GM19099 (cell line): ENCODE measurements around the gene SREBF1.

Experiments
- POLR2A ChIP-seq: IDR thresholded peaks from 3 replicates; pipeline ENCODE4 v1.6.1; 2011; ENCODE audit warnings: low read depth; ENCODE audit not compliant: insufficient read length; ENCODE audit errors: extremely low read depth

The SREBF1 gene

DNA sequence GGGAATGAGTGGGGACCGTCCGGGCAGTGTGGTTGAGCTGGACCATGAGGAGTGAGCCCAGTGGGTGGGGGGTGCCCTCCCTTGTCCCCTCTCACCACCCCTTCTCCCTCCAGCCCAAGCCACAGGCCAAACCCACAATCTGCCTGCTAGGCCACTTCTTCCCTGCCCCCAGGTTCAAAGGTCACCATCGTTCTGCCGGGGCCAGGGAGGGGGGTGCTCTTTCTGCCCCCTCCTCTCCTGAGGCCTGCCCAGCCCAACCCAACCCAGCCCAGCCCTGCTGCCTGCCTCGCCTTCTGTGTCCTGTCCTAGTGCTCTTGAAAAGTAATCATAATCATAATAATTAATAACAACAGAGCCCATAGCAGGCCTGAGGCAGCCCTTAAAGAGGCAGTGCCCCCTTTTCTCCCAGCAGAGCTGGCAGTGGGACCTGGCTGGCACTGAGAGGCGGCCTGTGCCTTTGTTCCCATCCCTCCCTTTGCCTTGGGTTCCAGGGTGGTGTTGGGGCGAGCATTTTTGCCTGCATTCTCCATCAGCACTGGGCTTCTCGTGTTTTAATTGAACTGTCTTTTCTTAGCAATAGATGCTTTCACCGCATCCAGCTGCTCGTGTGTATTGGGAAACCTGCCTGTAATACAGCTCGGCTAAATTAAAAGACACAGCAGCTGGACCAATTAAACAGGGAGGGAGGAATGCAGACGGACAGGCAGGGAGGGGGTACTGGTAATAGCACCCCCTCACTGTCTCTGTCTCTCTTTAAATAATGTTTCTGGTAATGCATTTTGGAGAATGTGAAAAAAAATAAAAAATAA is 46.8 kb downstream of the SREBF1 start:
- no peak for TF ChIP-seq POLR2A

- no peak for TF ChIP-seq POLR2A
These were observed 47.4 kb downstream of the SREBF1 start for GRCh38 chr17:17789410-17789809.

DNA sequence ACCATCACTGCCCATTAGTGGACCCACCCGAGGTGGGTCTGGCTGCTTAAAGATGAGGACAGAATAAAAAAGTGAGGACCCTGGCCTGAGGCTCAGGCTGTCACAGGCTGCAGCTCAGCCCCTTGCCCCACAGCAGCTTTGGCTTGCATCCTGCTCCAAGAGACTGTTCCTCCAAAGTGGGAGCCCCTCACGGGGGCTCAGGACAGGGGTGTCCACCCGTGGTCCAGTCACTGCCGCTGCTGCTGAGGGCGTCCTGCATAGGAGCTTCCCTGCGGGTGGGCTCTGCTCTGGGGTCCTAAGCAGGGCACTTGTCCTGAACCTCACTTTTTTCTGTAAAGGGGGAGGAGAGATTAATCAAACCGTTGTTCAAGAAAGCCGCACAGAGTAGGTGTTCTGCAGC is 47.8 kb downstream of the SREBF1 start:
- TF ChIP-seq POLR2A = no peak

DNA sequence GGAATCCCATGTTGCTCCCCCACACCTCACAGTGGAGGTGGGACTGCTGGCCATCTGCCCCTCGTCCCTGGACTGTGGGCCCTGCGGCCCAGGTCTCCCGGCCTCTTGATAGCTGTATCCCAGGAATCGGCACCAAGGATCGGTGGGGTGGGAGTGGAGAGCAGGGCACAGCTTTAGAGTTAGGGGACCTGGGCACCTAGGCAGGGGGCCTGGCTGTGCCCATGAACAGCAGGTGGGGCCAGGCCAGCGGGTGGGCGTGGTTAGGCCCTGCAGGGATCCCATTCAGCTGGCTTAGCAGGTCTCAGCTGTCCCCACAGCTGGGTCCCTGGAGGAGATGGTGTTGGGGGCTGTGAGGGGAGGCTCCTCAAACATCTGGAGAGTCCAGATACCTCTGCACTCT is 49.2 kb downstream of the SREBF1 start:
- TF ChIP-seq POLR2A = no peak

- no peak for TF ChIP-seq POLR2A
These were observed 49.8 kb downstream of the SREBF1 start for GRCh38 chr17:17786998-17787397.

GRCh38 chr17:17785407-17785806 is 51.4 kb downstream of the SREBF1 start:
- no peak for TF ChIP-seq POLR2A

DNA sequence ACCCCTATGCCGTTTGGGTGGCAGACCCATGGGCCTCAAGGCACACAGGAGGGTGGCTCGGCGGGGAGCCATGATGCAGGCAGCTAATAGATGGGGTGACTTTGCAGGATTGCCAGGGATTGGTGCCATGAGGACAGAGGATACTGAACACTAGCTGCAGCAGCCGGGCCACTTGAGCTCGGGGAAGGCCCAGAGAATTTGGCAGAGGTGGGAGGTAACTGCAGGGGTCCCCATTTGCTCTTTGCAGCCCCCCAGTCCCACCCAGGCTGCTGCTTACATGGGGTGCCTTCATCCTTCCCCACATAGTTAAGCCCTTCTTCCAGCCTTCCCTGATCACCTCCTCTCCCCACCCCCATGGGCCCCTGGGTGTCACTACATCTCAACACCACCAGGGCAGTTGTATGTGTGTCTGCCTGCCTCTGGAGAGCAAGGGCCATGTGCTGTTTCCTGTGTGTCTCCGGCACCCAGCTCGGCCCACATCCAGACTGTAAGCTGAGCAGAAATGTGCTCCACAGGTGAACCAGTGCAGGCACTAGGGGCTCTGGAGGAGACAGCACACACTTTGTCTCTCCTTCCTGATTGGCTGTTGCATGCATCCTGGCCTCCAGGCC is 52.0 kb downstream of the SREBF1 start:
- TF ChIP-seq POLR2A = no peak

DNA sequence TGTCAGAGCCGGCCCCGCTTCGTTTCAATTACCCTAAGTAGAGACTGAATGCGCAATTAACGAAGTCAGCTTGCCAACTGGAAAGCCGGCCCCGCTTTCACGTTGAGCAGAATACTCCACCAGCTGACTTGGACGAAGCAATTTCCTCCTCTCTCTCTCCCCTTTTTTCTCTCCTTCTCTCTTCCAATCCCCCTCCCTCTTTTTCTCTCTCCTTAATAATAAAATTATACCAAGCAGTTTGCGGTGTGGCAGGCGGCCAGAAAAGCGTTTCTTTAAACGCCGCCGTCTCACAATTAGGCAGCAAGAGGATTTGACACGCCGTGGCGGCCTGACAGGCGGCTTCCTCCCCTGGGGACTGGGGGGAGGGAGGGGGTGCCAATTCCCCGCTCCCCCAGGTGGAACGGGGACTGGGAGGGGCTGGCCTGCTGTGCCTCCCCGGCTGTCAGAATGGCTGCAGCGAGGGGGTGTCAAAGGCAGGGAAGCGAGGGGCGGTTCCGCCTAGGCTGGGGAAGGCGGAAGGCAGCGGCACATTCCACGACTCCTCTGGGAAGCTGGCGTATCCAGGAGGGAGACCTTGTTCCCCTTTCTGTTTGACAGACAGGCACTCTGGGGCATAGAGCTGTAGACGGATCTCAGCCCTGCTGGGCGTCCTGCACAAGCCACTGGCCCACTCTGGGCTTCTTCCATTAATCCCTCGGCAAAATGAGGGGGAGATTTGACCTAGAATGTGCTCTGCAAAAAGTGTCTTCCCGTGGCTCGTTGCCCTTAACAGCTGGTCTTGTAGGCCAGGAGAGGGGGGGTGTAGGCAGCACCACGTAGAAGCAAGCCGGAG is 52.7 kb downstream of the SREBF1 start:
- TF ChIP-seq POLR2A = no peak

- peak; percentile 41 for TF ChIP-seq POLR2A
These were observed 53.5 kb downstream of the SREBF1 start for GRCh38 chr17:17783116-17783824.

DNA sequence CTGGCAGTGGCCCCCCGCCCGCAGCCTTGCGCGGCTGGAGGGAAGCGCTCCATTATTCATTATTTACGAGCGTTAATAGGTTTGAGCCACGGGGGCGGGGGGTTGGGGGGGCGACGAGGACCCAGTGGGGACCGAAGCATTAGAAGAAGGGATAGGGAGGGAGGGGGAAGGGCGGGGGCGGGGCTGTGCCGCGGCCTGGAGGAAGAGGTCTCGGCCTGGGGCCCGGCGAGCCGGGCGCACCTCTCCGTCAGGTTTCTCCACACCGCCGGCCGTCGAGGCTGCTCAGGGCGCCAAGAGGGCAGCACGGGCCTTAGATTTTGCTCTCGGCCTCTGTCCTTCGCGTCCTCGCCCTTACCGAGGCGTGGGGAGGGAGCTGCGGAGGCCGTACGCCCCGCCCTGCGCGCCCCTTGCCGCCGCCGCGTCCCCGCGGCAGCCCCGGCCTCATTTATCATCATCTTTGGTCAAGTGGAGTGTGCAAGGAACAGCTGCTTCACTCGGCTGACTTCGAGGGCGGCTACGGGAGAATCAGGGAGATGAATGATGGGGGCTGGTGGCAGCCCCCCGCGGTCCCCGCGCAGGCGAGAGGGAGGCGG is 54.2 kb downstream of the SREBF1 start:
- TF ChIP-seq POLR2A = no peak

GRCh38 chr17:17781591-17782496 is 54.9 kb downstream of the SREBF1 start:
- TF ChIP-seq POLR2A = no peak

- TF ChIP-seq POLR2A = no peak
These were observed 55.7 kb downstream of the SREBF1 start for GRCh38 chr17:17780922-17781590.

GRCh38 chr17:17779015-17779611 is 57.7 kb downstream of the SREBF1 start:
- no peak for TF ChIP-seq POLR2A
